Activated T-helper 1 cell treated with anti-CD3 and anti-CD28 coated beads, Interleukin-12 subunit alpha, Interleukin-12 subunit beta, Interleukin-2, Interleukin-4 antibody, amounts not matched to agents 30 ng/mL and 10 ng/mL and 1 ng/mL, durations not matched to agents 14 hours and 24 hours and 36 hours (primary cell): ENCODE results near the gene SP9. TPM values are rescaled to one million over a fixed set of nuclear protein-coding genes. Genes with fewer than 3 reads are reported as not detected.

Experiments used
- DNase-seq: peaks from one replicate; pipeline ENCODE4 v3.0.0; 2021; ENCODE audit warnings: low spot score
- H3K27ac Mint-ChIP-seq: one replicate; pipeline ENCODE4 v1.8.0; 2021; ENCODE audit warnings: mild to moderate bottlenecking, mixed read lengths
- H3K27me3 Mint-ChIP-seq: one replicate; pipeline ENCODE4 v1.8.0; 2022; ENCODE audit warnings: mild to moderate bottlenecking, moderate library complexity, mixed read lengths; ENCODE audit not compliant: insufficient read depth
- H3K36me3 Mint-ChIP-seq: one replicate; pipeline ENCODE4 v1.8.0; 2021; ENCODE audit warnings: low read depth, mixed read lengths
- H3K4me1 Mint-ChIP-seq: one replicate; pipeline ENCODE4 v1.8.0; 2021; ENCODE audit warnings: low read depth, mixed read lengths
- H3K4me3 Mint-ChIP-seq: one replicate; pipeline ENCODE4 v1.8.0; 2021; ENCODE audit warnings: mild to moderate bottlenecking, moderate library complexity, mixed read lengths
- H3K9me3 Mint-ChIP-seq: one replicate; pipeline ENCODE4 v1.8.0; 2021; ENCODE audit warnings: mixed read lengths
- intact Hi-C: fragments of 100-400 bp; cut with micrococcal nuclease; formaldehyde crosslinking; loops from one replicate; pipeline ENCODE4 v1.15.1; 2024
- total RNA-seq: library from RNA; stranded (reverse); gene quantifications from 2 replicates; pipeline ENCODE4 v1.2.3, GENCODE V29; 2022

SP9 gene
- total RNA-seq, 1 donor from 2014 or later = not detected

GRCh38 chr2:174376967-174377366 is 42.2 kb downstream of the SP9 start:
- intact Hi-C loops = no loop called here
- no peak overlapping the region for H3K4me3 Mint-ChIP-seq
- H3K27ac Mint-ChIP-seq = no peak overlapping the region
- H3K36me3 Mint-ChIP-seq = peaks cover 32% of the 10 kb centered on the region
- no peaks in the 10 kb centered on the region for H3K27me3 Mint-ChIP-seq
- H3K9me3 Mint-ChIP-seq = no peaks in the 10 kb centered on the region
- DNase-seq = no peak
- H3K4me1 Mint-ChIP-seq = no peaks in the 10 kb centered on the region

GRCh38 chr2:174383796-174384195 is 49.0 kb downstream of the SP9 start:
- no peak overlapping the region for H3K27ac Mint-ChIP-seq
- H3K27me3 Mint-ChIP-seq = no peaks in the 10 kb centered on the region
- peaks cover 19% of the 10 kb centered on the region for H3K4me1 Mint-ChIP-seq
- peaks cover 29% of the 10 kb centered on the region for H3K36me3 Mint-ChIP-seq
- intact Hi-C loops = no loop called here
- H3K4me3 Mint-ChIP-seq = no peak overlapping the region
- DNase-seq = no peak
- no peaks in the 10 kb centered on the region for H3K9me3 Mint-ChIP-seq

GRCh38 chr2:174385201-174385600 is 50.4 kb downstream of the SP9 start:
- Mint-ChIP-seq H3K27ac (no peak overlapping the region), H3K36me3 (peaks cover 34% of the 10 kb centered on the region), H3K4me1 (peaks cover 29% of the 10 kb centered on the region), H3K9me3 (no peaks in the 10 kb centered on the region), H3K4me3 (no peak overlapping the region), H3K27me3 (no peaks in the 10 kb centered on the region)
- DNase-seq = no peak
- intact Hi-C loops = no loop called here

Other genes with a start within 250 kb of the SP9 start
- 132 and 139 TPM in 2 replicates for gene OLA1, start 86.4 kb upstream of the SP9 start, total RNA-seq
- gene SCRN3, start 60.8 kb downstream of the SP9 start, total RNA-seq = 14.0 and 19.8 TPM in 2 replicates
- gene GPR155, start 152.1 kb downstream of the SP9 start, total RNA-seq = 2.7 and 2.9 TPM in 2 replicates